ENCODE results near the gene CEP78.

DNA sequence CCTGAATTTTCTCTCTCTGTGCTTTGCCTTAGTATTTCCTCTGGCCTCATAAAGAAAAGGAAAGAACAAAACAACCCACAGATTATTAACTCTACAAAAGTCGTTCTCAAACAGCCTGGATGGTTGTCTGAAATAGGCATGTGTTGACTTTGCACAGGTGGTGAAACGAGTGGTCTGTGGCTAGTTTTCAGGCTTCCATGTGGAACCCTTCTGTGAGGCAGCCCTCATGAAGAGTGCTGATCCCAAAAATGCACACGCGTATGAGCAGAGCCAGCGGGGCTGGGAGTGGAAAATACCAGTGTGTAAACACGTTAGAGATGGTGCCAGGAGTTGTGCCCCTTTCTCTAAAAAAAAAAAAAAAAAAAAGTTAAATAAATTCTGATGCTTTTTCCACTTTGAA, 56.2 kb downstream of the CEP78 start:
- TF ChIP-seq, protein P1, sequence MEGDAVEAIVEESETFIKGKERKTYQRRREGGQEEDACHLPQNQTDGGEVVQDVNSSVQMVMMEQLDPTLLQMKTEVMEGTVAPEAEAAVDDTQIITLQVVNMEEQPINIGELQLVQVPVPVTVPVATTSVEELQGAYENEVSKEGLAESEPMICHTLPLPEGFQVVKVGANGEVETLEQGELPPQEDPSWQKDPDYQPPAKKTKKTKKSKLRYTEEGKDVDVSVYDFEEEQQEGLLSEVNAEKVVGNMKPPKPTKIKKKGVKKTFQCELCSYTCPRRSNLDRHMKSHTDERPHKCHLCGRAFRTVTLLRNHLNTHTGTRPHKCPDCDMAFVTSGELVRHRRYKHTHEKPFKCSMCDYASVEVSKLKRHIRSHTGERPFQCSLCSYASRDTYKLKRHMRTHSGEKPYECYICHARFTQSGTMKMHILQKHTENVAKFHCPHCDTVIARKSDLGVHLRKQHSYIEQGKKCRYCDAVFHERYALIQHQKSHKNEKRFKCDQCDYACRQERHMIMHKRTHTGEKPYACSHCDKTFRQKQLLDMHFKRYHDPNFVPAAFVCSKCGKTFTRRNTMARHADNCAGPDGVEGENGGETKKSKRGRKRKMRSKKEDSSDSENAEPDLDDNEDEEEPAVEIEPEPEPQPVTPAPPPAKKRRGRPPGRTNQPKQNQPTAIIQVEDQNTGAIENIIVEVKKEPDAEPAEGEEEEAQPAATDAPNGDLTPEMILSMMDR (IDR thresholded peaks at IDR 0.05; ENCODE audit: insufficient read depth, low read depth, low read length) = no peak
- no peak for TF ChIP-seq EZH2 (IDR thresholded peaks at IDR 0.05; ENCODE audit: insufficient read depth, low read length)
